B cell (primary cell): ENCODE measurements around the gene QKI. TPM values are rescaled to one million over a fixed set of nuclear protein-coding genes. Genes with fewer than 3 reads are reported as not detected.

ENCODE experiments used
- ATAC-seq: fragments of 200-7000 bp; cut with Tn5 transposase; one replicate; pipeline ENCODE4 v1.10.0; 2021; ENCODE audit warnings: low read depth, mild to moderate bottlenecking, moderate number of reproducible peaks, moderate library complexity
- CTCF ChIA-PET: fragments of 350-600 bp; sonication (Branson Sonifier 250); formaldehyde crosslinking; loops from one replicate; lab custom pipeline; 2021; ENCODE audit warnings: antibody characterized with exemption, inconsistent platforms; lab: Charles Lee
- POLR2A ChIA-PET: fragments of 350-600 bp; sonication (Branson Sonifier 250); formaldehyde crosslinking; loops from one replicate; lab custom pipeline; 2021; ENCODE audit warnings: antibody characterized with exemption; lab: Charles Lee
- DNase-seq: peaks from one replicate; pipeline ENCODE4 v3.0.0; 2013
- H2AFZ ChIP-seq: 2 replicates; pipeline ENCODE4 v1.6.1; 2012; ENCODE audit warnings: mild to moderate bottlenecking, low read depth, low read length; ENCODE audit not compliant: insufficient read depth, poor library complexity, severe bottlenecking
- H3K27ac ChIP-seq, 2 donors: 1 replicate in 1 of 2; 2 replicates in 1 of 2; pipeline ENCODE4 v1.5.1; 2012 to 2013; ENCODE audit warnings: low read length in 2 of 2, mild to moderate bottlenecking in 2 of 2, moderate library complexity in 1 of 2
- H3K27me3 ChIP-seq, 4 experiments: fragments of 200-600 bp in 1 of 4; sonication (generic) in 1 of 4; replicated peaks in 1 of 4; 1 replicate in 2 of 4; 2 replicates in 2 of 4; pipeline versions ENCODE4 v1.6.1 to v1.7.0; 2013 to 2016; ENCODE audit warnings: low read length in 3 of 4, mild to moderate bottlenecking in 2 of 4, mixed read lengths in 1 of 4, moderate library complexity in 1 of 4; ENCODE audit not compliant: insufficient read depth in 4 of 4, control insufficient read depth in 3 of 4; ENCODE audit errors: control extremely low read depth in 1 of 4
- H3K36me3 ChIP-seq, 2 experiments: replicated peaks in 1 of 2; 1 replicate in 1 of 2; 2 replicates in 1 of 2; pipeline versions ENCODE4 v1.6.1 to v1.7.1; 2013; ENCODE audit warnings: low read length in 1 of 2; ENCODE audit not compliant: insufficient read depth in 2 of 2, control insufficient read depth in 1 of 2; ENCODE audit errors: control extremely low read depth in 1 of 2, extremely low read depth in 1 of 2
- H3K4me1 ChIP-seq, 2 donors: fragments of 200-600 bp in 1 of 2; sonication (generic) in 1 of 2; 1 replicate in 1 of 2; 2 replicates in 1 of 2; pipeline versions ENCODE4 v1.5.1 to v1.6.1; 2013 to 2017; ENCODE audit warnings: low read length in 2 of 2; ENCODE audit not compliant: control insufficient read depth in 2 of 2, insufficient read depth in 2 of 2
- H3K4me2 ChIP-seq: replicated peaks from 2 replicates; pipeline ENCODE3; 2012; ENCODE audit warnings: mild to moderate bottlenecking, low read depth, low read length; ENCODE audit not compliant: poor library complexity, severe bottlenecking
- H3K4me3 ChIP-seq, 5 experiments: fragments of 200-600 bp in 1 of 5; sonication (generic) in 1 of 5; 1 replicate in 3 of 5; 2 replicates in 2 of 5; pipeline versions ENCODE4 v1.5.1 to v1.7.0; 2011 to 2016; ENCODE audit warnings: low read length in 4 of 5, mild to moderate bottlenecking in 4 of 5, low read depth in 2 of 5, control low read depth in 1 of 5, moderate library complexity in 1 of 5; ENCODE audit not compliant: insufficient read depth in 1 of 5; ENCODE audit errors: control extremely low read depth in 1 of 5, extremely low read depth in 1 of 5
- H3K79me2 ChIP-seq: fragments of 200-600 bp; sonication (generic); one replicate; pipeline ENCODE4 v1.6.0; 2016; ENCODE audit warnings: low read length; ENCODE audit not compliant: control insufficient read depth, insufficient read depth
- H3K9ac ChIP-seq: fragments of 200-600 bp; sonication (generic); 2 replicates; pipeline ENCODE4 v1.6.1; 2017; ENCODE audit warnings: mild to moderate bottlenecking, low read length, moderate library complexity
- H3K9me3 ChIP-seq, 3 donors: one replicate each; pipeline versions ENCODE4 v1.6.1 to v1.7.1; 2013; ENCODE audit warnings: low read length in 2 of 3; ENCODE audit not compliant: control insufficient read depth in 2 of 3, insufficient read depth in 1 of 3; ENCODE audit errors: control extremely low read depth in 1 of 3
- H4K20me1 ChIP-seq: 2 replicates; pipeline ENCODE4 v1.6.0; 2012; ENCODE audit warnings: mild to moderate bottlenecking, low read length; ENCODE audit not compliant: insufficient read depth, control insufficient read depth, poor library complexity, severe bottlenecking
- H3K27ac Mint-ChIP-seq: one replicate; pipeline ENCODE4 v1.8.0; 2021; ENCODE audit warnings: mixed read lengths
- H3K27me3 Mint-ChIP-seq: one replicate; pipeline ENCODE4 v1.8.0; 2021; ENCODE audit warnings: mixed read lengths
- H3K4me1 Mint-ChIP-seq: one replicate; pipeline ENCODE4 v1.8.0; 2021; ENCODE audit warnings: mixed read lengths
- H3K4me3 Mint-ChIP-seq: one replicate; pipeline ENCODE4 v1.8.0; 2021; ENCODE audit warnings: mixed read lengths
- H3K9me3 Mint-ChIP-seq: one replicate; pipeline ENCODE4 v1.8.0; 2022; ENCODE audit warnings: mixed read lengths; ENCODE audit not compliant: insufficient read depth
- CTCF ChIP-seq: fragments of 200-600 bp; IDR thresholded peaks from one replicate; pipeline ENCODE4 v1.8.0; 2022; ENCODE audit warnings: antibody characterized with exemption, mild to moderate bottlenecking
- EZH2 ChIP-seq: IDR thresholded peaks from 2 replicates; pipeline ENCODE4 v1.6.1; 2012; ENCODE audit warnings: borderline replicate concordance, low read depth, mild to moderate bottlenecking, moderate library complexity, low read length; ENCODE audit not compliant: insufficient read depth, poor library complexity, severe bottlenecking
- WGBS: methylation state at CpG from one replicate; pipeline ENCODE4 v1.1.5; 2013; ENCODE audit warnings: missing lambda C conversion rate; ENCODE audit not compliant: insufficient coverage; 5-methylcytosine and 5-hydroxymethylcytosine counted together
- intact Hi-C: fragments of 100-400 bp; cut with micrococcal nuclease; formaldehyde crosslinking; loops from one replicate; pipeline ENCODE4 v1.10.0; 2022
- polyA plus RNA-seq: library from polyadenylated mRNA; depleted of rRNA; stranded (reverse); fragments of >200 nt; gene quantifications from 2 replicates; pipeline ENCODE4 v1.2.3, GENCODE V29; 2012
- total RNA-seq, 2 donors: library from RNA; stranded (reverse); fragments of 120-200 nt in 1 of 2; gene quantifications; 1 replicate in 1 of 2; 2 replicates in 1 of 2; pipeline versions ENCODE4 v1.2.3 to v1.2.4, GENCODE V29; 2013 to 2022

The QKI gene
- total and polyA plus RNA-seq, 2 donors (not counting 1 experiment from before 2014, with no cell fraction given), result 38.8 to 79.5 TPM

- Mint-ChIP-seq H3K9me3 (no peaks in the 10 kb centered on the region), H3K27me3 (no peaks in the 10 kb centered on the region), H3K27ac (peak overlapping the region; percentile 94), H3K4me1 (peaks cover 42% of the 10 kb centered on the region), H3K4me3 (peak overlapping the region; percentile 86)
- H2AFZ ChIP-seq, result peak overlapping the region; percentile 62
- intact Hi-C loops, result loop anchor here (1.0 to 5.0 kb wide), 2 partner anchors 252 to 342 kb away; no protein-coding TSS in a partner anchor
- H3K4me1 ChIP-seq, result peaks cover 18 to 30% of the 10 kb centered on the region in 2 donors
- peak overlapping the region; percentile 84 to 88 for H3K27ac ChIP-seq
- peak overlapping the region; percentile 81 for H3K9ac ChIP-seq
- ChIA-PET POLR2A (no interaction called here), CTCF (interaction anchor here (0.9 to 3.2 kb wide), 8 partner anchors 15 to 542 kb away, joined by 4 to 31 read pairs (median 5); no protein-coding TSS in a partner anchor)
- TF ChIP-seq EZH2, result no peak
- TF ChIP-seq CTCF, result no peak
- peaks cover 15% of the 10 kb centered on the region for H4K20me1 ChIP-seq
- WGBS, result under 1% methylated on average over 90 of the region's 94 CpGs
- no peaks in the 10 kb centered on the region for H3K9me3 ChIP-seq
- DNase-seq, result peak; percentile 72
- peaks cover 31% of the 10 kb centered on the region for H3K79me2 ChIP-seq
- no peaks in the 10 kb centered on the region for H3K27me3 ChIP-seq
- H3K36me3 ChIP-seq, result no peaks in the 10 kb centered on the region
- peak overlapping the region; percentile 55 to 89 (median 85) for H3K4me3 ChIP-seq
- ATAC-seq, result no peak
- H3K4me2 ChIP-seq, result peak overlapping the region; percentile 74
Observed at GRCh38 chr6:163414946-163415619, 565 bp downstream of the QKI start.
